H1 (cell line): ENCODE data around the gene SVIL. TPM values are rescaled to one million over a fixed set of nuclear protein-coding genes. Genes with fewer than 3 reads are reported as not detected.
A peak's percentile ranks its signal among the peaks of the same experiment; 100 is the strongest.

Source experiments
- CTCF ChIA-PET: fragments of 300-600 bp; sonication (Branson Sonifier 250); formaldehyde crosslinking; loops from one replicate; lab custom pipeline; 2021; ENCODE audit not compliant: partially characterized antibody; lab: Charles Lee
- POLR2A ChIA-PET: fragments of 300-600 bp; sonication (Branson Sonifier 250); formaldehyde crosslinking; loops from one replicate; lab custom pipeline; 2021; ENCODE audit warnings: inconsistent platforms; ENCODE audit not compliant: partially characterized antibody; lab: Charles Lee
- DNase-seq, 2 experiments: peaks; one replicate each; pipeline versions ENCODE4 v3.0.0 to v3.0.0-alpha.2; 2010 to 2022; ENCODE audit warnings: low spot score in 2 of 2, low read depth in 1 of 2, mixed read lengths in 1 of 2
- FAIRE-seq: peaks from 2 replicates; lab custom pipeline; 2011; peaks lifted over from hg19 to GRCh38; lab: Jason Lieb, UNC
- H2AFZ ChIP-seq: 2 replicates; pipeline ENCODE4 v1.8.1; 2012; ENCODE audit warnings: low read length, inconsistent platforms
- H2AK5ac ChIP-seq: 2 replicates; pipeline ENCODE4 v1.6.1; 2013; ENCODE audit warnings: low read depth, low read length
- H2BK120ac ChIP-seq: replicated peaks from 2 replicates; pipeline ENCODE3; 2013; ENCODE audit warnings: low read depth, low read length, inconsistent platforms
- H2BK12ac ChIP-seq: 2 replicates; pipeline ENCODE4 v1.6.1; 2013; ENCODE audit warnings: low read depth, low read length
- H2BK15ac ChIP-seq: 2 replicates; pipeline ENCODE4 v1.6.1; 2013; ENCODE audit warnings: low read length
- H2BK20ac ChIP-seq: 2 replicates; pipeline ENCODE4 v1.6.1; 2013; ENCODE audit warnings: low read length
- H2BK5ac ChIP-seq: 2 replicates; pipeline ENCODE4 v1.6.1; 2013; ENCODE audit warnings: low read depth, low read length
- H3K14ac ChIP-seq: 2 replicates; pipeline ENCODE4 v1.6.1; 2013; ENCODE audit warnings: inconsistent platforms; ENCODE audit not compliant: insufficient read length
- H3K18ac ChIP-seq: 2 replicates; pipeline ENCODE4 v1.6.1; 2013; ENCODE audit warnings: low read length; ENCODE audit errors: extremely low read depth
- H3K23ac ChIP-seq: 2 replicates; pipeline ENCODE4 v1.6.1; 2013; ENCODE audit warnings: inconsistent platforms; ENCODE audit not compliant: insufficient read length
- H3K23me2 ChIP-seq: 2 replicates; pipeline ENCODE4 v1.6.1; 2013; ENCODE audit warnings: low read depth, low read length
- H3K27ac ChIP-seq: 2 replicates; pipeline ENCODE4 v1.6.1; 2011; ENCODE audit warnings: low read depth, low read length, inconsistent platforms
- H3K27me3 ChIP-seq, 4 experiments: replicated peaks in 1 of 4; 1 replicate in 1 of 4; 2 replicates in 3 of 4; pipeline versions ENCODE4 v1.6.1 to v1.8.1; 2011 to 2013; ENCODE audit warnings: low read length in 3 of 4, mild to moderate bottlenecking in 3 of 4, inconsistent platforms in 2 of 4, mixed read lengths in 2 of 4, moderate library complexity in 1 of 4; ENCODE audit not compliant: control insufficient read depth in 3 of 4, insufficient read depth in 3 of 4; ENCODE audit errors: extremely low read depth in 1 of 4
- H3K36me3 ChIP-seq, 4 experiments: 2 replicates each; pipeline versions ENCODE4 v1.6.1 to v1.8.1; 2011 to 2013; ENCODE audit warnings: mild to moderate bottlenecking in 4 of 4, low read length in 3 of 4, moderate library complexity in 2 of 4, control low read depth in 1 of 4, inconsistent platforms in 1 of 4; ENCODE audit not compliant: insufficient read depth in 4 of 4, control insufficient read depth in 2 of 4
- H3K4ac ChIP-seq: replicated peaks from 2 replicates; pipeline ENCODE3; 2013; ENCODE audit warnings: low read length, low read depth, mixed read lengths, inconsistent platforms; ENCODE audit not compliant: insufficient read length
- H3K4me1 ChIP-seq, 4 experiments: replicated peaks in 1 of 4; 1 replicate in 1 of 4; 2 replicates in 3 of 4; pipeline versions ENCODE4 v1.6.1 to v1.8.1; 2011 to 2013; ENCODE audit warnings: low read length in 3 of 4, inconsistent platforms in 2 of 4, mixed read lengths in 1 of 4; ENCODE audit not compliant: insufficient read depth in 4 of 4, control insufficient read depth in 3 of 4
- H3K4me2 ChIP-seq, 2 experiments: 2 replicates each; pipeline versions ENCODE4 v1.6.1 to v1.8.1; 2011 to 2013; ENCODE audit warnings: low read depth in 2 of 2, low read length in 2 of 2, control low read depth in 1 of 2, inconsistent platforms in 1 of 2, mild to moderate bottlenecking in 1 of 2; ENCODE audit not compliant: insufficient read depth in 1 of 2
- H3K4me3 ChIP-seq, 4 experiments: fragments of 200-600, 300-600 bp in 1 of 4; sonication (generic), shearing (Covaris generic), sonication (Bioruptor Twin) in 1 of 4; 2 replicates each; pipeline versions ENCODE4 v1.5.1 to v1.8.1; 2011 to 2016; ENCODE audit warnings: low read length in 4 of 4, low read depth in 3 of 4, control low read depth in 2 of 4, inconsistent platforms in 2 of 4, mild to moderate bottlenecking in 2 of 4, mixed read lengths in 1 of 4, moderate library complexity in 1 of 4; ENCODE audit not compliant: insufficient read depth in 2 of 4; ENCODE audit errors: extremely low read depth in 1 of 4
- H3K56ac ChIP-seq: replicated peaks from 2 replicates; pipeline ENCODE3; 2013; ENCODE audit warnings: low read depth, mild to moderate bottlenecking, mixed read lengths, low read length, inconsistent platforms; ENCODE audit not compliant: insufficient read length
- H3K79me1 ChIP-seq: 2 replicates; pipeline ENCODE4 v1.6.1; 2013; ENCODE audit warnings: low read depth, low read length, control low read depth
- H3K79me2 ChIP-seq, 2 experiments: 2 replicates each; pipeline versions ENCODE4 v1.6.1 to v1.8.1; 2012 to 2013; ENCODE audit warnings: low read length in 2 of 2, mild to moderate bottlenecking in 2 of 2, inconsistent platforms in 1 of 2; ENCODE audit not compliant: insufficient read depth in 2 of 2, control insufficient read depth in 1 of 2
- H3K9ac ChIP-seq, 4 experiments: replicated peaks in 1 of 4; 1 replicate in 1 of 4; 2 replicates in 3 of 4; pipeline versions ENCODE4 v1.6.1 to v1.8.1; 2011 to 2013; ENCODE audit warnings: low read depth in 3 of 4, low read length in 3 of 4, control low read depth in 2 of 4, mild to moderate bottlenecking in 2 of 4, moderate library complexity in 2 of 4, inconsistent platforms in 1 of 4; ENCODE audit errors: extremely low read depth in 1 of 4
- H3K9me3 ChIP-seq, 2 experiments: 2 replicates each; pipeline versions ENCODE4 v1.6.1 to v1.8.1; 2012 to 2013; ENCODE audit warnings: mild to moderate bottlenecking in 2 of 2, moderate library complexity in 2 of 2, control low read depth in 1 of 2, inconsistent platforms in 1 of 2, low read depth in 1 of 2, low read length in 1 of 2, mixed read lengths in 1 of 2; ENCODE audit not compliant: insufficient read depth in 2 of 2
- H4K20me1 ChIP-seq, 2 experiments: replicated peaks in 1 of 2; 2 replicates each; pipeline versions ENCODE3 to v1.8.1; 2011 to 2013; ENCODE audit warnings: inconsistent platforms in 2 of 2, low read length in 2 of 2, mild to moderate bottlenecking in 1 of 2; ENCODE audit not compliant: insufficient read depth in 2 of 2, control insufficient read depth in 1 of 2
- H4K5ac ChIP-seq: 2 replicates; pipeline ENCODE4 v1.6.1; 2013; ENCODE audit warnings: low read length, low read depth, mixed read lengths, inconsistent platforms; ENCODE audit not compliant: insufficient read length
- H4K8ac ChIP-seq: 2 replicates; pipeline ENCODE4 v1.8.0; 2013; ENCODE audit warnings: mild to moderate bottlenecking, moderate library complexity, low read length, inconsistent platforms; ENCODE audit not compliant: insufficient read depth; ENCODE audit errors: extremely low read depth
- H4K91ac ChIP-seq: replicated peaks from 2 replicates; pipeline ENCODE3; 2013; ENCODE audit warnings: low read length, mixed read lengths, inconsistent platforms; ENCODE audit not compliant: insufficient read length
- PHF8 ChIP-seq: fragments of 200-600 bp; sonication (generic); conservative IDR thresholded peaks from 2 replicates; pipeline ENCODE4 v1.7.1; 2012; ENCODE audit warnings: low read depth, mild to moderate bottlenecking, inconsistent platforms, low read length, moderate library complexity
- RAD21 ChIP-seq, 2 experiments: IDR thresholded peaks in 1 of 2; conservative IDR thresholded peaks in 1 of 2; 2 replicates each; pipeline ENCODE4 v1.6.1; 2011; ENCODE audit warnings: low read depth in 2 of 2, low read length in 2 of 2, improper control_type of control experiment in 1 of 2, inconsistent platforms in 1 of 2, mild to moderate bottlenecking in 1 of 2, moderate library complexity in 1 of 2
- SAP30 ChIP-seq: fragments of 300-600 bp; sonication (generic); IDR thresholded peaks from 2 replicates; pipeline ENCODE4 v1.7.1; 2012; ENCODE audit warnings: low read length, moderate library complexity, mild to moderate bottlenecking, inconsistent platforms; ENCODE audit not compliant: insufficient read depth, insufficient replicate concordance
- SIRT6 ChIP-seq: IDR thresholded peaks from one replicate; pipeline ENCODE4 v1.7.1; 2012; ENCODE audit warnings: low read length, inconsistent platforms
- SP2 ChIP-seq: IDR thresholded peaks from 2 replicates; pipeline ENCODE4 v1.6.1; 2012; ENCODE audit warnings: mild to moderate bottlenecking, low read length, inconsistent platforms
- SP4 ChIP-seq: IDR thresholded peaks from 2 replicates; pipeline ENCODE4 v1.6.1; 2012; ENCODE audit warnings: low read length, inconsistent platforms
- TBP ChIP-seq: IDR thresholded peaks from 2 replicates; pipeline ENCODE4 v1.6.1; 2011; ENCODE audit warnings: low read depth, low read length, improper control_type of control experiment
- YY1 ChIP-seq: IDR thresholded peaks from 2 replicates; pipeline ENCODE4 v1.6.1; 2011; ENCODE audit warnings: low read depth, mild to moderate bottlenecking, low read length
- ZNF274 ChIP-seq: IDR thresholded peaks from 2 replicates; pipeline ENCODE4 v1.7.0; 2012; ENCODE audit warnings: low read length, borderline replicate concordance; ENCODE audit errors: extremely low read depth
- WGBS, 2 experiments: shearing (Covaris generic) in 1 of 2; methylation state at CpG; one replicate each; pipeline versions ENCODE4 v1.1.6 to v1.1.7; 2013 to 2015; ENCODE audit warnings: low lambda C conversion rate in 2 of 2, mixed read lengths in 2 of 2, inconsistent platforms in 1 of 2, low coverage in 1 of 2, missing lambda C conversion rate in 1 of 2; ENCODE audit not compliant: insufficient replicate concordance in 2 of 2, insufficient coverage in 1 of 2, insufficient read length in 1 of 2; ENCODE audit errors: extremely low coverage in 1 of 2, missing lambda C conversion rate in 1 of 2; 5-methylcytosine and 5-hydroxymethylcytosine counted together
- polyA plus RNA-seq, 7 experiments: library from polyadenylated mRNA; depleted of rRNA in 3 of 7; stranded (reverse) in 5 of 7; unstranded in 2 of 7; fragments of >200 nt in 5 of 7; fragments of 200-250 nt in 2 of 7; gene quantifications; 1 replicate in 5 of 7; 2 replicates in 1 of 7; 4 replicates in 1 of 7; pipeline versions ENCODE4 v1.2.1 to v1.2.3, GENCODE V29; 2011 to 2013; ENCODE audit warnings: missing spikeins in 2 of 7, mixed read lengths in 2 of 7
- total RNA-seq: library from RNA; stranded (reverse); fragmentation: NEBNext Ultra II Directional; extraction: Animal tissue kit (Norgen Biotek cat#: 25700); gene quantifications from 2 replicates; pipeline ENCODE4 v1.2.1, GENCODE V29; 2021
- TF ChIP-seq, protein P1 (sequence below), 3 experiments: IDR thresholded peaks; 1 replicate in 2 of 3; 2 replicates in 1 of 3; pipeline versions ENCODE4 v1.5.1 to v1.6.1; 2011; ENCODE audit warnings: low read length in 3 of 3, mild to moderate bottlenecking in 3 of 3, inconsistent platforms in 2 of 3, low read depth in 1 of 3, moderate library complexity in 1 of 3; ENCODE audit not compliant: insufficient read depth in 1 of 3; ENCODE audit errors: control extremely low read depth in 1 of 3

SVIL gene
- total and polyA plus RNA-seq, 2 of the 8 experiments (the other 6 are each of a cell fraction or from before 2014, with no cell fraction given) = 4.7 to 15.4 TPM

DNA sequence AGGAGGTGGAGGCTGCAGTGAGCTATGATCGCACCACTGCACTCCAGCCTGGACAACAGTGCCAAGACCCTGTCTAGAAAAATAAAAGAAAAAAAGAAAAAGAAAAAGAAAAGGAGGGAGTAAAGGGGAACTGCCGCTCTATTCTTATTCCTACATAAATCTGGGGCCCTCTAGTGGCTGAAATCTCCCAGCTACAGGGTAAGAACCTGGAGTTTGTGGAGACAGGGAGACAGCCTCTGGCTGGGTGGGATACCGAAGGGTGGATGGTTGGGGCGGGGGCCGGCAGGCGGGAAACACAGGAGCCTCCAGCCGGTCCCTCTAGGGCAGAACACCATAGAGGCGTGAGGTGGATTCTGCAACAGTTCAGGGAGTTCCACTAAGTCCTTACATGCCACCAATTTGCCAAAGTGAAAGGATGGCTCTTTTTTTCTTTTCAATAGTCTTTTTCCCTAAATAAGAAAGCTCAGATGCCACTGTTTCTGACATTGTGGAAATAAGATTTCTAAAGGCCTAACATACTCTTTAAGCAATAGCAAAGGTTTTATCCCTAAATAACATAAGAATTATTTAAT lies 117.3 kb downstream of the SVIL start:
- no peak overlapping the region for H3K18ac ChIP-seq
- ChIA-PET POLR2A (interaction anchor here (1.0 kb wide), 1 partner anchor 13 kb away, joined by 3 read pairs; no protein-coding TSS in a partner anchor), CTCF (interaction anchor here (0.6 to 3.5 kb wide), 20 partner anchors 8 to 574 kb away, joined by 3 to 16 read pairs (median 4); no protein-coding TSS in a partner anchor)
- H4K91ac ChIP-seq = no peak overlapping the region
- no peaks in the 10 kb centered on the region for H3K27me3 ChIP-seq
- DNase-seq = peak in 1 of 2 experiments; percentile 70
- H3K36me3 ChIP-seq = peaks cover 0 to 9% (median 0%) of the 10 kb centered on the region in 4 experiments; a peak in 1 of 8 replicates
- no peak for FAIRE-seq
- H3K23me2 ChIP-seq = no peaks in the 10 kb centered on the region
- no peak overlapping the region for H3K9ac ChIP-seq
- H3K79me1 ChIP-seq = no peaks in the 10 kb centered on the region
- H2AK5ac ChIP-seq = no peak overlapping the region
- H4K8ac ChIP-seq = no peak overlapping the region
- H2BK120ac ChIP-seq = no peak overlapping the region
- H2BK12ac ChIP-seq = no peak overlapping the region
- no peaks in the 10 kb centered on the region for H3K4me1 ChIP-seq
- 36% methylated on average over 8 of the region's 8 CpGs; no CpG with 5 or more reads in 1 of the 2 experiments for WGBS, 2 experiments
- no peak overlapping the region for H2BK20ac ChIP-seq
- no peak overlapping the region for H2BK15ac ChIP-seq
- no peak overlapping the region for H3K4me3 ChIP-seq
- H2BK5ac ChIP-seq = no peak overlapping the region
- no peak overlapping the region for H4K5ac ChIP-seq
- H3K4ac ChIP-seq = no peak overlapping the region
- no peak overlapping the region for H2AFZ ChIP-seq
- no peak overlapping the region for H3K14ac ChIP-seq
- no peaks in the 10 kb centered on the region for H3K9me3 ChIP-seq
- no peak overlapping the region for H3K4me2 ChIP-seq
- no peak overlapping the region for H3K56ac ChIP-seq
- H4K20me1 ChIP-seq = peaks cover 0 to 3% of the 10 kb centered on the region in 2 experiments
- H3K79me2 ChIP-seq = no peaks in the 10 kb centered on the region
- H3K23ac ChIP-seq = no peak overlapping the region
- H3K27ac ChIP-seq = no peak overlapping the region
- peak; percentile 21; the same call in 1 of the 2 replicates for TF ChIP-seq SP2
- TF ChIP-seq SP4 = no peak
- TF ChIP-seq YY1 = 0 out of 2 replicates have a peak, but pooled peaks have one; percentile 11
- TF ChIP-seq, protein P1, sequence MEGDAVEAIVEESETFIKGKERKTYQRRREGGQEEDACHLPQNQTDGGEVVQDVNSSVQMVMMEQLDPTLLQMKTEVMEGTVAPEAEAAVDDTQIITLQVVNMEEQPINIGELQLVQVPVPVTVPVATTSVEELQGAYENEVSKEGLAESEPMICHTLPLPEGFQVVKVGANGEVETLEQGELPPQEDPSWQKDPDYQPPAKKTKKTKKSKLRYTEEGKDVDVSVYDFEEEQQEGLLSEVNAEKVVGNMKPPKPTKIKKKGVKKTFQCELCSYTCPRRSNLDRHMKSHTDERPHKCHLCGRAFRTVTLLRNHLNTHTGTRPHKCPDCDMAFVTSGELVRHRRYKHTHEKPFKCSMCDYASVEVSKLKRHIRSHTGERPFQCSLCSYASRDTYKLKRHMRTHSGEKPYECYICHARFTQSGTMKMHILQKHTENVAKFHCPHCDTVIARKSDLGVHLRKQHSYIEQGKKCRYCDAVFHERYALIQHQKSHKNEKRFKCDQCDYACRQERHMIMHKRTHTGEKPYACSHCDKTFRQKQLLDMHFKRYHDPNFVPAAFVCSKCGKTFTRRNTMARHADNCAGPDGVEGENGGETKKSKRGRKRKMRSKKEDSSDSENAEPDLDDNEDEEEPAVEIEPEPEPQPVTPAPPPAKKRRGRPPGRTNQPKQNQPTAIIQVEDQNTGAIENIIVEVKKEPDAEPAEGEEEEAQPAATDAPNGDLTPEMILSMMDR (IDR thresholded peaks at IDR 0.05; ENCODE audit: control extremely low read depth in 1 of 3, insufficient read depth in 1 of 3, low read depth in 1 of 3, low read length in 3 of 3) = peak; percentile 30 to 68 (median 62)
- no peak for TF ChIP-seq SAP30
- no peak for TF ChIP-seq PHF8
- no peak for TF ChIP-seq ZNF274
- TF ChIP-seq TBP = peak; percentile 68
- no peak for TF ChIP-seq SIRT6
- peak in 1 of 2 experiments; percentile 39; a peak in 2 of 4 replicates for TF ChIP-seq RAD21 (IDR thresholded peaks at IDR 0.05 in 1 of 2, conservative IDR thresholded peaks at IDR 0.05 in 1 of 2; ENCODE audit: low read depth in 2 of 2, low read length in 2 of 2)
